Stimulated activated CD8-positive, alpha-beta memory T cell treated with anti-CD3 and anti-CD28 coated beads, Interleukin-7, amount 100 ng/mL, for 48 hours (primary cell): ENCODE measurements around the gene SLC38A11.

Source experiments
- DNase-seq, 2 donors: peaks; one replicate each; pipeline ENCODE4 v3.0.0-alpha.2; 2020; ENCODE audit warnings: low read depth in 1 of 2; ENCODE audit errors: extremely low read depth in 1 of 2

SLC38A11 gene

DNA sequence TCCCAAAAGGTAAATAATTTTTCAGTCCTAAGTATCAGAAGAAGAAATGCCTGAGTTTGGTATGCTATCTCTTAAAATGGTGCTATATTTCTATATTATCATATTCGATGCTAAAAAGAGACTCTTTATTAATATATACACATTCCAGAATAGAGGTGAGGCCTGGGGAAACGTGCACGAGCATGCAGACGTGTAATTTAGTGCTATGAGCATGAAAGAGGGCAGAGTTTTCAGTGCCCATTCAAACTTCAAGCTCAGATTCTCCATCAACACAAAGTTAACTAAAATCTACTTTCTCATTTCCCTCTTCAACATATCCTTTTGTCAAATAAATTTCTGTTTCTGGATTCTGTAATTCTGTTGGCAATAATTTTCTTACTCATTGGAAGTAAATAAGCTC lies 108.0 kb downstream of the SLC38A11 start:
- no peak for DNase-seq

DNA sequence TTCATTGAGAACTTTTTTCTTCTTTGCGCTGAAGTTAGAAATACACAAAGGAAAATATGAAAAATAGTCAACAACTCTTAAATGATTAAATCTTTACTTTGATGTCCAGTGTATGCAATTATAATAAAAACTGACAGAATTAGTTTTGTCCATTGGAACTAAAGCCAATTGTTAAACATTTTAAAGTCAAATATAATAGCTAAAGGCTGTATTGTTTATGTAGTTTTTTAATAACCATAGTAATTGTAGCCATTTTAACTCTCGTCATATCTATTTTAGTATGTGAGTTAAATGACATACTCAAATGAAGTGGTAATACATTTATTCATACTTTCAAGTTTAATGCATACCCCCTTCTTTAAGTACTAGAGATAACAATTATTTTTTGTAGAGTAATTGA lies 109.0 kb downstream of the SLC38A11 start:
- no peak for DNase-seq
